OCI-LY3 (cell line): Measurements from ENCODE around the gene KIAA0513.
A peak's percentile ranks its signal among the peaks of the same experiment; 100 is the strongest.

Source experiments
- CTCF ChIP-seq: fragments of 200-600, 300-600 bp; sonication (generic); IDR thresholded peaks from 2 replicates; pipeline ENCODE4 v1.5.1; 2014; ENCODE audit warnings: antibody characterized with exemption, low read length, low read depth
- EZH2phosphoT487 ChIP-seq: fragments of 200-600 bp; shearing (Covaris generic); IDR thresholded peaks from 2 replicates; pipeline ENCODE4 v1.6.1; 2018; ENCODE audit warnings: antibody characterized with exemption, mixed run types, low read depth

GRCh38 chr16:85027349-85027957 is at the start of gene KIAA0513:
- TF ChIP-seq CTCF (peak; percentile 36), EZH2phosphoT487 (no peak)
